Activated naive CD4-positive, alpha-beta T cell treated with anti-CD3 and anti-CD28 coated beads, Interleukin-2, amount 50 U/mL, for 16 hours (primary cell): ENCODE results near the gene MRPL10.
A peak's percentile ranks its signal among the peaks of the same experiment; 100 is the strongest.
"Not testable (repeated sequence)": the region's sequence is repeated elsewhere in the genome, so short reads cannot be mapped to it uniquely, and the experiment has no call there.

ENCODE experiments used
- DNase-seq: peaks from one replicate; pipeline ENCODE4 v3.0.0-alpha.2; 2020

The MRPL10 gene

DNA sequence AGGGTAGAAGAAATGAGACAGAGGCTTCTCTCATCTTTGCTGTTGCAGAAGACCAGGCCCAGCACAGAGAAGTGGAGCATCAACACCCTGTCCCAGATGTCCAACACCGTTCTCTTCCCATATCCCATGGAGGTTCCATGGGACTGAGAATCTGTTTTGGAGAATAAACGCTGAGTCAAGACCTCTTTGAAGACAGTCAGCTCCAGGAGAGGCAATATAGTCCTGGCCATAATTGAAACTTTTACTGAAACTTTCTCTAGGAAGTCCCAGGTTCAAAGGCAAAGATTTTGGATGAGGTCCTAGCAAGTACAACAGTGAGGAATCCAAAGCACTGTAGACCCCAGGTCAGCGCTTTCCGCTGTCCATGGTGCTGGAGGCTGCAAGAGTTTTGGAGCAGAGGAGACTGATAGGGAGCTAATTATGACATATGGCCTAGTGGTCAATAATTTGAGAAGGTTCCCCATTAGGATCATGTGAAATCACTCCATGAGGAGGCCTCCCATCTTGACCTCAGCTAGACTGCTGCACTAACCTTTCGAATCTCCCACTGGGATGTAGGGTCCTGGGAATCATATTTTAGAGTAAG is 45.7 kb downstream of the MRPL10 start:
- no peak for DNase-seq

DNA sequence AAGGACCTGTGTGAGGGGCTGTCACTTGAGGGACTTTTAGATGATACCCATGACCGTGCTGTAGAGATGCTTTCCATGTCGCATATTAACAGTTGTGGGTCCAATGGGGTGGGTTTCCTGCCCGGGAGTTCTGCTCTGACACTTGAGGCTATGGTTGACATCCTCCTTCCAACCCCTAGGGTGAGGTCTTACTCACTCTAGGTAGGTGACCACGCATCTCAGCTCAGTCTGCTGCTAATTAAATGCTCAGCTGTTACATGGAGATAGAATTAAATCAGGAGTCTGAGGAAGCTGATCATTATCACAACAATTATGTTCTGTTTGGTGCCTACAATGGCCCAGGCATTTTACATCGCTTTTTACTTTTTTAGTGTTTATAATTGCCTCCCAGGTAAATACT is 49.9 kb downstream of the MRPL10 start:
- DNase-seq: no peak

DNA sequence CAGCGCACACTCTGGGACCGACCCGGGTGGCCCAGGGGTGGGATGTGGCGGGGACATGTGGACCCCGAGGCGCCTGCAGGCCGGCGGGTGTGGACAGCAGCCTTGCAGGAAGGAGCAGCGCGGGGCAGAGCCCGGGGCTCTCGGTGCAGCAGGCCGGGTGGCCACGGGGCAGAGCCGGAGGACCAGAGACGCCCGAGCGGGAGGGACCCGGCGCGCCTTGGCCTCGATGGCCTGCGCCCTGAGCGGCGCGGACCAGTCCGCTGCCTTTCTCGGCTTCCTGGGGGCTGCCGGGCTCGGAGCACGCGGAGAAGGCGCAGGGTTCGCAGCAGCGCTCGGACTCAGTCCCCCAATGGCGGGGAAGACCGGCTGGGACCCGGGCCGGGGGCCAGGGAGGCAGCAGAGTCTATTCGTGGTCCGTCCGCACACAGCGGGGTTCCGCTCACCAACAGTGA is 53.1 kb downstream of the MRPL10 start:
- DNase-seq: no peak

DNA sequence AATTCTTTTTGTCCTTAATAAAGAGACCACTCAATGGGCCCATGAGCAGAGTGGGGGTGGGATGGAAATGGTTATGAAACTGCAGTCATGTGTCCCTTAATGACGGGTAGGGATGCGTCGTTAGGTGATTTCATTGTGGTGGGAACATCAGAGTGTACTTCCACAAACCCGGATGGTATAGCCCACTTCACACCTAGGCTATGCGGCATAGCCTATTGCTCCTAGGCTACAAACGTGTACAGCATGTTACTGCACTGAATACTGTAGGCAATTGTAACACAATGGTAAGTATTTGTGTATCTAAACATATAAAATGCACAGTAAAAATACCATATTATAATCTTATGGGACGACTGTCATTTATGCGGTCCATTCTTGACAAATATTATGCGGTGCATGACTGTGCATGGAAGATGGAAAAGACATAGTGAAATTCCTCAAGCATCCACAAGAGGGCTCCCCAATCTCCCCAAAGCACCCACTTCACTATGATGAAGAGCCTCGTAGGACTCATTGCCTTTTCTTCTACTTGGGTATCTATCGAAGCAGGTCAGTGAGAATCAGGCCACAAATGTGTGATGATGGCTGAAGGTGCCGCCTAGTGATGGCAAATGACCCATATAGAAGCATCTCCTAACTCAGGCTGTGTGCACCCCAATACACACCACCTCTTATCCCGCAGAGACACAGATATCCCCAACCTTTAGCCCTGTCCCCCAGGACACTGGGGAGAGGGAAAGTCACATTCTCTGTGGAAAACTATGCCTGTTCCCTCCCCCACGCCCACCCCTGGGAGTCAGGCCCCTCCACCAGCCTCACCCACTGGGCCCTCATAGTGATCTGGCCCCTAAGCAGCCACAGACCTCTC is 54.8 kb downstream of the MRPL10 start:
- peak; percentile 27 for DNase-seq

GRCh38 chr17:47774987-47775580 is 56.3 kb downstream of the MRPL10 start:
- no peak for DNase-seq

- no peak for DNase-seq
Measured at GRCh38 chr17:47774331-47774730, 57.0 kb downstream of the MRPL10 start.

DNA sequence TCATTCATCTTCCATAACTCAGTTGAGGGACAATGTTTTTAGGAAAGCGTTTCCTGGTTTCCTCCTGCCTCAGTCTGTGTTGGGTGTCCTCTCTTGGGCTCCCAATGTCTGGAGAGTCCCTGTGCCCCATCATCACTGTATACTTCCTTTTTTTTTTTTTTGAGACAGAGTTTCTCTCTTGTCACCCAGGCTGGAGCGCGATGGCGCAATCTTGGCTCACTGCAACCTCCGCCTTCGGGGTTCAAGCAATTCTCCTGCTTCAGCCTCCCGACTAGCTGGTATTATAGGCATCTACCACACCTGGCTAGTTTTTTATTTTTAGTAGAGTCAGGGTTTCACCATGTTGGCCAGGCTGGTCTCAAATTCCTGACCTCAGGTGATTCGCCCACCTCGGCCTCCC is 57.7 kb downstream of the MRPL10 start:
- DNase-seq: not testable (repeated sequence)
